ENCODE measurements around the gene GSC2.

GRCh38 chr22:19117111-19117512 lies 33.0 kb downstream of the GSC2 start:
- TF ChIP-seq SUZ12 (IDR thresholded peaks at IDR 0.05) (no peak), FOXM1 (IDR thresholded peaks at IDR 0.05; ENCODE audit: borderline replicate concordance) (no peak), FOXK2 (IDR thresholded peaks at IDR 0.05) (no peak), FOXA1 (IDR thresholded peaks at IDR 0.05) (no peak), TARDBP (IDR thresholded peaks at IDR 0.05) (no peak)
